Heart left ventricle (tissue), 16 donors: Measurements from ENCODE around the gene DPP10. TPM values are rescaled to one million over a fixed set of nuclear protein-coding genes. Genes with fewer than 3 reads are reported as not detected.

ENCODE experiments used
- ATAC-seq, 4 donors: fragments of 200-7000 bp; cut with Tn5 transposase; one replicate each; pipeline ENCODE4 v1.9.1; 2020 to 2022; ENCODE audit warnings: moderate library complexity in 4 of 4, mild to moderate bottlenecking in 3 of 4, moderate number of reproducible peaks in 1 of 4
- DNase-seq, 5 donors: peaks; one replicate each; pipeline ENCODE4 v3.0.0-alpha.2; 2020
- H3K27ac ChIP-seq, 12 donors: fragments of 200-600 bp; sonication (generic) in 4 of 12; one replicate each; pipeline versions ENCODE4 v1.5.0 to v1.8.0; 2016 to 2022; ENCODE audit warnings: mild to moderate bottlenecking in 2 of 12
- H3K27me3 ChIP-seq, 9 donors: fragments of 200-600 bp; sonication (generic) in 2 of 9; one replicate each; pipeline versions ENCODE4 v1.5.1 to v1.8.0; 2016 to 2022; ENCODE audit warnings: mild to moderate bottlenecking in 3 of 9
- H3K36me3 ChIP-seq, 9 donors: fragments of 200-600 bp; sonication (generic) in 2 of 9; one replicate each; pipeline versions ENCODE4 v1.5.0 to v1.8.0; 2018 to 2022; ENCODE audit warnings: mild to moderate bottlenecking in 2 of 9
- H3K4me1 ChIP-seq, 12 donors: fragments of 200-600 bp; sonication (generic) in 4 of 12; one replicate each; pipeline versions ENCODE4 v1.5.0 to v1.8.0; 2016 to 2022; ENCODE audit warnings: mild to moderate bottlenecking in 3 of 12
- H3K4me3 ChIP-seq, 12 donors: fragments of 200-600 bp; sonication (generic) in 4 of 12; one replicate each; pipeline versions ENCODE4 v1.5.0 to v1.8.0; 2017 to 2022; ENCODE audit warnings: mild to moderate bottlenecking in 9 of 12, moderate library complexity in 4 of 12
- H3K9me3 ChIP-seq, 12 donors: fragments of 200-600 bp; sonication (generic) in 4 of 12; one replicate each; pipeline versions ENCODE4 v1.5.0 to v1.8.0; 2016 to 2022; ENCODE audit warnings: mild to moderate bottlenecking in 1 of 12
- POLR2A ChIP-seq, 2 donors: fragments of 450-650 bp; IDR thresholded peaks; one replicate each; pipeline ENCODE4 v1.6.1; 2017; ENCODE audit warnings: antibody characterized with exemption in 2 of 2, mild to moderate bottlenecking in 2 of 2, moderate library complexity in 2 of 2
- WGBS, 4 donors: extraction: QIAGEN DNeasy Blood & Tissue Kit in 2 of 4; methylation state at CpG; one replicate each; pipeline versions ENCODE4 v1.1.5 to v1.1.7; 2013 to 2018; 5-methylcytosine and 5-hydroxymethylcytosine counted together
- intact Hi-C, 10 donors: fragments of 100-400 bp; cut with DNase I; formaldehyde crosslinking; loops; one replicate each; pipeline versions ENCODE4 v1.11.1 to v1.14.2; 2022
- polyA plus RNA-seq, 2 donors: library from polyadenylated mRNA; stranded (reverse); fragments of 200-250 nt; gene quantifications; one replicate each; pipeline ENCODE4 v1.2.3, GENCODE V29; 2013
- total RNA-seq, 9 donors: library from RNA; depleted of rRNA in 2 of 9; stranded (reverse); fragments of >200 nt in 2 of 9; fragmentation: NEBNext Ultra II Directional in 3 of 9; extraction: Animal tissue kit (Norgen Biotek cat#: 25700) in 3 of 9; gene quantifications; one replicate each; pipeline versions ENCODE4 v1.1.0 to v1.2.4, GENCODE V29; 2016 to 2023
- TF ChIP-seq, protein P1 (sequence below), 12 donors: fragments of 200-600 bp; sonication (generic) in 4 of 12; IDR thresholded peaks; one replicate each; pipeline versions ENCODE4 v1.5.0 to v1.8.0; 2018 to 2022; ENCODE audit warnings: antibody characterized with exemption in 12 of 12, mild to moderate bottlenecking in 5 of 12
- donor health status: ischemic (EF 13 %, LVEDD 7.1; RV severe dilation, severe dysfunction).
- donor health status: healthy with polysubstance abuse.
- donor health status: DM: no; HTN: yes; CAD: no.
- donor health status: DM: no; HTN: no; CAD: no.
- donor health status: ischemic (EF 25% LVEDD 6.9; RV normal size, moderate dysfunction).
- donor health status: ischemic (EF 25% LVEDD 5.7; RV mildly dilated, moderate dysfunction).
- donor health status: healthy.
- donor health status: DM: yes; HTN: yes; CAD: no.
- donor health status: ischemic (EF 35%, LVEDD 5.7; RV mildly dilated, moderate dysfunction).
- donor health status: nonischemic (EF 11% LVEDD 7.7; RV severe dilation, severe dysfunction).
- donor health status: DM: yes; HTN: yes; CAD: no.
- donor health status: PGD.
- donor health status: ischemic (EF 29% LVEDD 5.4; RV normal size, mild dysfunction).
- donor health status: nonischemic (EF 23%, LVEDD 6.1; RV moderate dilation, normal function).

DPP10 gene
- total and polyA plus RNA-seq, 11 donors: 0.88 TPM; not detected in 10

DNA sequence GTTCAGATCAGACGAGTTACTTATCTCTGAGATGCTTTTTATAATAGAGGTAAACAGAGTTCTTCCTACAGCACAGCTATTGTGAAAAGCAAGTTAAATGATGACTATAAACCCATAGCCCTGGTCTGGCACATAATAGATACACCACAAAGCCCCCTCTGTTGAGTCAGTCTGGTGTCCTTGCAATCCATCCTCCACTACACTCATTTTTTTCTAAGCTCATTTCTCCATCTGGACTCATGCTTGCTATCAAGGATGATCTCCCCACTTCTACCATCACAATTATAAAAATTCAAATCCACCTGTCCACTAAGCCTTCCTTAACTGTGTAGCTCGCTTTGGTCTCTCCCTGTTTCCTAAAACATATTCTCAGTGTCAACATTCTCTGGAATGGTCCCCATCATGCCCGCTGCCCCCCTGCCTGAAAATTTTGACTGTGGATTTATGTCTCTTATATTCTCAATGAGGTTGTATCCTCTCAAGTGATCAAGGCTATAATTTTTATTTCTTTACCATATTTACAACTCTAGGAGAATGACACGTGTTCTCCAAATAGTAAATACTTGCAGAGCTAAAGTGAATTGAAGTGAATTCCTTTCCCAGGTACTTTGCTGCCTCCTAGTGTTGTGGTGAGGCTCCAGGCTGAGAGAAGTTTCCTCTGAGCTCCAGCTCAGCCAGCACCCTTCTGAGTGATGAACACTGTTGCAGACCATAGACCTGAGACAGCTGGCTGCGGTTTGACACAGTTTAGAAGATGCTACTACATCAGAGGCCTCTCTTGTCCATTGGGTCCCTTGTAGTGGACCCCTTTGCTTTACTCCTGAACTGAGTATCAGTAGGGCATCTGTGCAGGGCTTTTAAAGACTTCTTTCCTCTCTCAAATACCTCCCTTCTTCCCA lies 108.7 kb downstream of the DPP10 start:
- Histone ChIP-seq H3K27ac (no peak overlapping the region), H3K4me1 (no peaks in the 10 kb centered on the region), H3K27me3 (peaks cover 0 to 26% (median 0%) of the 10 kb centered on the region in 9 donors), H3K36me3 (no peaks in the 10 kb centered on the region), H3K4me3 (no peak overlapping the region), H3K9me3 (no peaks in the 10 kb centered on the region)
- TF ChIP-seq, protein P1, sequence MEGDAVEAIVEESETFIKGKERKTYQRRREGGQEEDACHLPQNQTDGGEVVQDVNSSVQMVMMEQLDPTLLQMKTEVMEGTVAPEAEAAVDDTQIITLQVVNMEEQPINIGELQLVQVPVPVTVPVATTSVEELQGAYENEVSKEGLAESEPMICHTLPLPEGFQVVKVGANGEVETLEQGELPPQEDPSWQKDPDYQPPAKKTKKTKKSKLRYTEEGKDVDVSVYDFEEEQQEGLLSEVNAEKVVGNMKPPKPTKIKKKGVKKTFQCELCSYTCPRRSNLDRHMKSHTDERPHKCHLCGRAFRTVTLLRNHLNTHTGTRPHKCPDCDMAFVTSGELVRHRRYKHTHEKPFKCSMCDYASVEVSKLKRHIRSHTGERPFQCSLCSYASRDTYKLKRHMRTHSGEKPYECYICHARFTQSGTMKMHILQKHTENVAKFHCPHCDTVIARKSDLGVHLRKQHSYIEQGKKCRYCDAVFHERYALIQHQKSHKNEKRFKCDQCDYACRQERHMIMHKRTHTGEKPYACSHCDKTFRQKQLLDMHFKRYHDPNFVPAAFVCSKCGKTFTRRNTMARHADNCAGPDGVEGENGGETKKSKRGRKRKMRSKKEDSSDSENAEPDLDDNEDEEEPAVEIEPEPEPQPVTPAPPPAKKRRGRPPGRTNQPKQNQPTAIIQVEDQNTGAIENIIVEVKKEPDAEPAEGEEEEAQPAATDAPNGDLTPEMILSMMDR (IDR thresholded peaks at IDR 0.05): peak; percentile 32 to 71 (median 56)
- TF ChIP-seq POLR2A (IDR thresholded peaks at IDR 0.05): no peak
- WGBS, 4 donors: 38 to 43% (median 41%) methylated on average over 5 of the region's 5 CpGs
- DNase-seq: peak in 3 of 5 donors; percentile 17 to 29 (median 29)
- peak in 3 of 4 donors; percentile 55 to 62 (median 61) for ATAC-seq
- intact Hi-C loops: loop anchor here (5.0 to 10.0 kb wide), 3 partner anchors 51 to 576 kb away; no protein-coding TSS in a partner anchor

DNA sequence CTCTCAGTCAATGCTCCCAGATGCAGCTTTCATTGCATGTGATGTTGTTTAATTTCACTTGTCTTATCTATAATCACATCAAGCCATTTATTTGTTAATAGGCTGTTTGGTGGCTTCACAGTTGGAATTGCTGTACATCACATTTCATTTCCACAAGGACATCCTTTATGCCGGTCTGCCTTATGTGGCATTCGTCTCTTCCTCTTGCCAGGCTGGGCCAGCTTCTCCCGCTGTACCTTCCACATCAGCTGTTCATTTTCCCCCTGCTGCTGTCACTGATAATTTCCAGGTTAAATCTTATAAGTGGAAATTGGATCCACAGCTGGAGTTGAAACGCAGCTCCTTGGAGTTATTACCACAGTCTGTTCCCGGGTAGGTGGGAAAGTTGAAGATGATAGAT lies 110.6 kb downstream of the DPP10 start:
- ATAC-seq: no peak
- intact Hi-C loops: loop anchor here (5.0 to 10.0 kb wide), 3 partner anchors 49 to 578 kb away; no protein-coding TSS in a partner anchor
- TF ChIP-seq, protein P1 (IDR thresholded peaks at IDR 0.05): no peak
- TF ChIP-seq POLR2A (IDR thresholded peaks at IDR 0.05): no peak
- no peaks in the 10 kb centered on the region for H3K36me3 ChIP-seq
- no peak overlapping the region for H3K27ac ChIP-seq
- no peak overlapping the region for H3K4me3 ChIP-seq
- H3K27me3 ChIP-seq: peaks cover 0 to 26% (median 0%) of the 10 kb centered on the region in 9 donors
- no peaks in the 10 kb centered on the region for H3K4me1 ChIP-seq
- DNase-seq: no peak
- no peaks in the 10 kb centered on the region for H3K9me3 ChIP-seq
- 55 to 63% (median 59%) methylated on average over 5 of the region's 5 CpGs for WGBS, 4 donors

DNA sequence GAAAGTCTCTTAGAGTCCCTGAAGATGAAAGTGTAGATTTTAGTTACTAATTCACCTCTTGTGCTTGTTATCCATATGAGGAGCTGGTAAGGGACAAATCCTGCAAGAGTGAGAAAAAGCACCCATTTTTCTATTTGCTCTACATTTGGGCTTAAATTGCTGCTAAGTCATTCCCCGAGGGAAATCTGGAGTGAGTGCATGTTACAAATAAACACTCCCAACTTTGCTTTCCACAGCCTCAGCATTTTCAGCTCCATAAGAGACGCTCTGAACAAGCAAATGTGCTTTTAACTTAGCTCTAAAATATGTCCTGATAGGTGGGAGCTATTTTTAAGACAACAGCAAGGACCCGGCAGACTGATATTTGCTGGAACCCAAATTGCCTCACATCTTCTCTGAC lies 126.7 kb downstream of the DPP10 start:
- Histone ChIP-seq H3K36me3 (no peaks in the 10 kb centered on the region), H3K27ac (no peak overlapping the region), H3K9me3 (no peaks in the 10 kb centered on the region), H3K4me3 (no peak overlapping the region), H3K4me1 (peaks cover 0 to 2% (median 0%) of the 10 kb centered on the region in 12 donors), H3K27me3 (peaks cover 0 to 7% (median 0%) of the 10 kb centered on the region in 9 donors)
- ATAC-seq (no peak), DNase-seq (no peak)
- intact Hi-C loops: no loop called here
- WGBS, 4 donors: 40 to 44% (median 43%) methylated on average over 3 of the region's 3 CpGs
- TF ChIP-seq, protein P1 (IDR thresholded peaks at IDR 0.05): no peak
- no peak for TF ChIP-seq POLR2A (IDR thresholded peaks at IDR 0.05)

DNA sequence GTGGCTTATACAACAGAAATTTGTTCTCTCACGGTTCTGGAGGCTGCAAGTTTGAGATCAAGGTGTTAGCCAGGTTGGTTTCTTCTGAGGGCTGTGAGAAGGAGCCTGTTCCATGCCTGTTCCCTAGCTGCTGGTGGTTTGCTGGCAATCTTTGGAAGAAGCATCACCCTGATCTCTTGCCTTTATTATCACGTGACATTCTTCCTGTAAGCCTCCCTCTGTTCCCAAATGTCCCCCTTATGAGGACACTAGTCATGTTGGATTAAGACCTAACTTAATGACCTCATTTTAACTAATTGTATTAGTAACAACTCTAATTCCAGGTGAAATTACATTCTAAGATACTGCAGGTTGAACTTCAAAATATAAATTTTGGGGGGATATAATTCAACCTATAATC lies 135.2 kb downstream of the DPP10 start:
- DNase-seq (no peak), ATAC-seq (no peak)
- WGBS, 4 donors: 64 to 83% (median 80%) methylated on average over 2 of the region's 2 CpGs

More for the DNA sequence above, 135.2 kb downstream of the DPP10 start:
- Histone ChIP-seq H3K27me3 (no peaks in the 10 kb centered on the region), H3K36me3 (no peaks in the 10 kb centered on the region), H3K9me3 (no peaks in the 10 kb centered on the region), H3K27ac (no peak overlapping the region), H3K4me1 (peaks cover 0 to 8% (median 0%) of the 10 kb centered on the region in 12 donors), H3K4me3 (no peak overlapping the region)
- TF ChIP-seq POLR2A (IDR thresholded peaks at IDR 0.05): no peak
- TF ChIP-seq, protein P1 (IDR thresholded peaks at IDR 0.05): no peak
- intact Hi-C loops: no loop called here
